Measurements from ENCODE around the gene ADAMTS4.

The ADAMTS4 gene

DNA sequence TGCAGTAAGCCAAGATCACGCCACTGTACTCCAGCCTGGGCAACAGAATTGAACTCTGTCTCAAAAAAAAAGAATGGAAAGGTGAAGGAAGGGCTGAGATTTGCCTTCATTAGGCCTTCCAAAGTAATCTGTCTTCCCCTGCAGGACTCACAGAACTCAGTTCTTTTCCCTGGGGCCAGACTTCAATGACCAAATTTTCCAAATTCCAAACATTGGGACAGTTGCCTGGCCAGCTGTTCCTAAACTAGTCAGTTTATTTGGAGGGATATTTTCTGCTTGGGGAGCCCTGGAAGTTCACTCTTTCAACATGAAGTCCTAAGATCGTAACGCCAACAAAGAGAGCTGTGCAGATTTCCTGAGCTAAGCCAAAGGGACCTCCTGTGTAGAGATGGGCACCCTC, 61.0 kb downstream of the ADAMTS4 start:
- no peak for DNase-seq

Measured in CD4-positive, alpha-beta T cell treated with Interleukin-1 beta for 1 hour (primary cell).